ENCODE results near the gene UTP11. TPM values are rescaled to one million over a fixed set of nuclear protein-coding genes. Genes with fewer than 3 reads are reported as not detected.
"Not testable (repeated sequence)": the region's sequence is repeated elsewhere in the genome, so short reads cannot be mapped to it uniquely, and the experiment has no call there.

The UTP11 gene
- total and polyA plus RNA-seq, 8 donors, result 24.5 to 50.2 (median 41.2) TPM

DNA sequence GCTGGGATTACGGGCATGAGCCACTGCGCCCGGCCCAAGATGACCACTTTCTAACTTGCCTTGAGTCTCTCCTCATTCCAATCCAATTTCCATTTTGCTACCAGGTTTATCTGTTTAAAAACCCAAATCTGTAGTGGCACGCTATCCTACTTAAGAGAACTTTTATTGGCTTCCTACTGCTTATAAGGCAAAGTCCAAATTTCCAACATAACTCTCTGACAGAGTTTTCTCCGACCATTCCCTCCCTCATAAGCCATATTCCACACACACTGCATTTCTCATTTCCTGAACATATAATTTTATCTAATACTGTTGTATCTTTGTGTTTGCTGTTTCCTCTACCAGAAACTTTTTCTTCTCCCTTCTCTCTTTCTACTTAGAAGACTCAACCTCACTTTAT is 38.0 kb upstream of the UTP11 start:
- no peak for DNase-seq
- H3K27me3 ChIP-seq, result no peaks in the 10 kb centered on the region
- peaks cover 6 to 86% of the 10 kb centered on the region in 2 donors for H3K36me3 ChIP-seq
- no peak for ATAC-seq
- no peaks in the 10 kb centered on the region for H3K4me1 ChIP-seq
- intact Hi-C loops (cut with DNase I), result loop anchor here in 1 of 2 donors (10.0 kb wide), 1 partner anchor 90 kb away; no protein-coding TSS in a partner anchor
- H3K4me3 ChIP-seq, result no peak overlapping the region
- no peak overlapping the region for H3K27ac ChIP-seq
- TF ChIP-seq, protein P1, sequence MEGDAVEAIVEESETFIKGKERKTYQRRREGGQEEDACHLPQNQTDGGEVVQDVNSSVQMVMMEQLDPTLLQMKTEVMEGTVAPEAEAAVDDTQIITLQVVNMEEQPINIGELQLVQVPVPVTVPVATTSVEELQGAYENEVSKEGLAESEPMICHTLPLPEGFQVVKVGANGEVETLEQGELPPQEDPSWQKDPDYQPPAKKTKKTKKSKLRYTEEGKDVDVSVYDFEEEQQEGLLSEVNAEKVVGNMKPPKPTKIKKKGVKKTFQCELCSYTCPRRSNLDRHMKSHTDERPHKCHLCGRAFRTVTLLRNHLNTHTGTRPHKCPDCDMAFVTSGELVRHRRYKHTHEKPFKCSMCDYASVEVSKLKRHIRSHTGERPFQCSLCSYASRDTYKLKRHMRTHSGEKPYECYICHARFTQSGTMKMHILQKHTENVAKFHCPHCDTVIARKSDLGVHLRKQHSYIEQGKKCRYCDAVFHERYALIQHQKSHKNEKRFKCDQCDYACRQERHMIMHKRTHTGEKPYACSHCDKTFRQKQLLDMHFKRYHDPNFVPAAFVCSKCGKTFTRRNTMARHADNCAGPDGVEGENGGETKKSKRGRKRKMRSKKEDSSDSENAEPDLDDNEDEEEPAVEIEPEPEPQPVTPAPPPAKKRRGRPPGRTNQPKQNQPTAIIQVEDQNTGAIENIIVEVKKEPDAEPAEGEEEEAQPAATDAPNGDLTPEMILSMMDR (IDR thresholded peaks at IDR 0.05), result no peak
- no peaks in the 10 kb centered on the region for H3K9me3 ChIP-seq

DNA sequence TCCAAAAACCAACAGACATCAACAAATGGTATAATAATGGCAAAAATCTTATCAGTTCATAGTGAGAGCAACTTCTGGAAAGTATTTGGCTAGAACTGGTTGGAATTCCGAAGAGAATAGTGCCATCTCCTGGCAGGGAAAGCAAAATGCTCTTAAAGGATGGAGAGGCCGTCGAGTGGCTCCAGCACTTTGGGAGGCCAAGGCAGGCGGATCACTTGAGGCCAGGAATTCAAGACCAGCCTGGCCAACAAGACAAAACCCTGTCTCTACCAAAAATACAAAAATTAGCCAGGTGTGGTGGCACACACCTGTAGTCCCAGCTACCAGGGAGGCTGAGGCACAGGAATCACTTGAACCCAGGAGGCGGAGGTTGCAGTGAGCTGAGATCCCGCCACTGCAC is 37.5 kb upstream of the UTP11 start:
- TF ChIP-seq, protein P1 (IDR thresholded peaks at IDR 0.05), result peak; percentile 50 to 60
- peak in 1 of 4 donors; percentile 48 for DNase-seq

DNA sequence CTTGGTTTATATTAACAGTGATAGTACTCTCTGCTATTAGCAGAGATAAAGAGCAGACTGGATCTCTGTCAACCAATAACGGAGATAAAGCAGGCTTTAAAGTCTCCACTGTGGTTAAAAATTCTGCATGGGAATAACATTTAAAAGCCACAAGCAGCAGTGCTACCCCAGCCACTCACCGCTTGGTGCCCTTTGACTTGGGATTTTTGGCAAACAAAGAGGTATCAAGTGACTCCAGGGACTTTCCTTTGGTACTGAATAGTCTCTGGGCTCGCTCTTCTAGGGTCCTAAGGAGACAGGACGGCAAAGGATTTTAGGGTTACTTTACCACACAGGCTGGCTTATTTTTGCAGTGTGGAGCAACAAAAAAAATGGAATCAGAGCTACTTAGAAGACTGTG is 34.0 kb upstream of the UTP11 start:
- no peak overlapping the region for H3K4me3 ChIP-seq
- H3K27me3 ChIP-seq, result no peaks in the 10 kb centered on the region
- DNase-seq (no peak), ATAC-seq (no peak)
- H3K36me3 ChIP-seq, result peaks cover 6 to 100% of the 10 kb centered on the region in 2 donors
- TF ChIP-seq, protein P1 (IDR thresholded peaks at IDR 0.05), result no peak
- no peaks in the 10 kb centered on the region for H3K9me3 ChIP-seq
- intact Hi-C loops (cut with DNase I), result loop anchor here in 1 of 2 donors (10.0 kb wide), 1 partner anchor 94 kb away; no protein-coding TSS in a partner anchor
- H3K27ac ChIP-seq, result no peak overlapping the region
- H3K4me1 ChIP-seq, result no peaks in the 10 kb centered on the region

More for the DNA sequence above, 37.5 kb upstream of the UTP11 start:
- not testable (repeated sequence) for H3K4me1 ChIP-seq, H3K27ac ChIP-seq, H3K4me3 ChIP-seq, H3K27me3 ChIP-seq, H3K9me3 ChIP-seq
- peak; percentile 95 for ATAC-seq
- H3K36me3 ChIP-seq, result peaks cover 6 to 86% of the 10 kb centered on the region in 2 donors
- intact Hi-C loops (cut with DNase I), result loop anchor here in 1 of 2 donors (10.0 kb wide), 1 partner anchor 90 kb away; no protein-coding TSS in a partner anchor

DNA sequence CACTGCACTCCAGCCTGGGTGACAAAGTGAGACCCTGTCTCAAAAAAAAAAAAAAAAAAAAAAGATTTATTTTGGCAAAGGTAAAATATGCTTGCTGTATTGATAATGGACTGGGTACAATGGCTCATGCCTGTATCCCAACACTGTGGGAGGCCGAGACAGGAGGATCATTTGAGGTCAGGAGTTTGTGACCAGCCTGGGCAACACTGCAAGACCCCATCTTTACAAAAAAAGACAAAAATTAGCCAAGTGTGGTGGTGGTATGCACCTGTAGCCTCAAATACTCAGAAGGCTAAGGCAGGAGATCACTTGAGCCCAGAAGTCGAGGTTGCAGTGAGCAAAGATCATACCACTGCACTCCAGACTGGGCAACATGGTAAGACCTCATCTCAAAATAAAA is 29.0 kb upstream of the UTP11 start:
- intact Hi-C loops (cut with DNase I), result no loop called here
- Histone ChIP-seq H3K4me1 (peaks cover 0 to 9% of the 10 kb centered on the region in 2 donors), H3K36me3 (peaks cover 8 to 92% of the 10 kb centered on the region in 2 donors), H3K27me3 (no peaks in the 10 kb centered on the region), H3K4me3 (no peak overlapping the region), H3K9me3 (no peaks in the 10 kb centered on the region), H3K27ac (no peak overlapping the region)
- TF ChIP-seq, protein P1 (IDR thresholded peaks at IDR 0.05), result no peak
- no peak for DNase-seq
- ATAC-seq, result no peak

DNA sequence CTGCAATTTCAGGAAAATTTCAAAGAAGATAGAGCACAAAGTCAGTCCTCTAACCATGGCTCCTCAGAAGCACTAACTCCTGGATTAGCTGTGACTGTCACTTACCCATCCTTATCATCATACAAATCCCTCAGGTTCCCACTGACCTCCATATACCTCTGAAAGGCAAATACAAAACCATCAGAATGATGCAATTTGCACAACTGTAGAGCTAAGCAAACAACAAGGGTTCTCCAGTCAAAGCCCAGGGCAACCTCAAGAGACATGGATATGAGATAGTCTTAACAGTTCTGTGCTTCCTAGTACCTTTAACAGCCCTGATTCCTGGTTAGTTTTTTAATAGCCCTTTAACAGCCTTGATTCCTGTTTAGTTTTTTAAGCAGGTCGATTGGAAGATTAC is 24.9 kb upstream of the UTP11 start:
- no peaks in the 10 kb centered on the region for H3K27me3 ChIP-seq
- ATAC-seq (no peak), DNase-seq (no peak)
- H3K36me3 ChIP-seq, result peaks cover 2 to 51% of the 10 kb centered on the region in 2 donors
- H3K27ac ChIP-seq, result no peak overlapping the region
- H3K9me3 ChIP-seq, result no peaks in the 10 kb centered on the region
- H3K4me1 ChIP-seq, result peaks cover 0 to 24% of the 10 kb centered on the region in 2 donors
- TF ChIP-seq, protein P1 (IDR thresholded peaks at IDR 0.05), result no peak
- intact Hi-C loops (cut with DNase I), result no loop called here
- H3K4me3 ChIP-seq, result no peak overlapping the region
